Esophagus muscularis mucosa (tissue), 4 donors: Measurements from ENCODE around the gene PHACTR1. TPM values are rescaled to one million over a fixed set of nuclear protein-coding genes. Genes with fewer than 3 reads are reported as not detected.

Experiments
- DNase-seq: peaks from one replicate; pipeline ENCODE4 v3.0.0-alpha.2; 2017; ENCODE audit errors: extremely low spot score
- H3K27ac ChIP-seq, 4 donors: fragments of 200-600 bp; sonication (generic); replicated peaks in 1 of 4; 1 replicate in 3 of 4; 2 replicates in 1 of 4; pipeline ENCODE4 v1.5.1; 2016 to 2019; ENCODE audit warnings: mild to moderate bottlenecking in 1 of 4
- H3K27me3 ChIP-seq, 4 donors: fragments of 200-600 bp; sonication (generic); one replicate each; pipeline versions ENCODE4 v1.5.1 to v1.6.0; 2016 to 2019
- H3K36me3 ChIP-seq, 4 donors: fragments of 200-600 bp; sonication (generic); one replicate each; pipeline ENCODE4 v1.5.1; 2016 to 2019
- H3K4me1 ChIP-seq, 4 donors: fragments of 200-600 bp; sonication (generic); one replicate each; pipeline ENCODE4 v1.5.1; 2016 to 2019
- H3K4me3 ChIP-seq, 4 donors: fragments of 200-600 bp; sonication (generic); 1 replicate in 2 of 4; 2 replicates in 2 of 4; pipeline ENCODE4 v1.5.1; 2016 to 2019; ENCODE audit warnings: mild to moderate bottlenecking in 4 of 4, moderate library complexity in 1 of 4
- H3K9me3 ChIP-seq, 4 donors: fragments of 200-600 bp; sonication (generic); 1 replicate in 3 of 4; 2 replicates in 1 of 4; pipeline ENCODE4 v1.5.1; 2016 to 2019
- CTCF ChIP-seq, 3 experiments: fragments of 200-600 bp in 2 of 3; fragments of 450-650 bp in 1 of 3; sonication (generic) in 2 of 3; IDR thresholded peaks; one replicate each; pipeline ENCODE4 v1.5.1; 2017 to 2019; ENCODE audit warnings: antibody characterized with exemption in 3 of 3, mild to moderate bottlenecking in 2 of 3, moderate library complexity in 1 of 3
- EP300 ChIP-seq: sonication (generic); formaldehyde crosslinking; IDR thresholded peaks from one replicate; pipeline ENCODE4 v1.6.1; 2017; ENCODE audit warnings: antibody characterized with exemption
- POLR2A ChIP-seq: fragments of 450-650 bp; IDR thresholded peaks from one replicate; pipeline ENCODE4 v1.6.1; 2017; ENCODE audit warnings: antibody characterized with exemption, moderate library complexity, mild to moderate bottlenecking, low read depth
- POLR2AphosphoS5 ChIP-seq, 2 donors: sonication (generic); formaldehyde crosslinking; IDR thresholded peaks; one replicate each; pipeline ENCODE4 v1.6.1; 2017; ENCODE audit warnings: antibody characterized with exemption in 2 of 2
- WGBS: methylation state at CpG from one replicate; pipeline ENCODE4 v1.1.5; 2018; 5-methylcytosine and 5-hydroxymethylcytosine counted together
- intact Hi-C: fragments of 100-400 bp; cut with DNase I; formaldehyde crosslinking; loops from one replicate; pipeline ENCODE4 v1.15.1; 2023
- total RNA-seq, 4 donors: library from RNA; depleted of rRNA; stranded (reverse); fragments of >200 nt; gene quantifications; one replicate each; pipeline versions ENCODE4 v1.1.0 to v1.2.1, GENCODE V29; 2016

The PHACTR1 gene
- total RNA-seq, 4 donors from 2014 or later, result 0.83 to 4.2 (median 3.1) TPM

DNA sequence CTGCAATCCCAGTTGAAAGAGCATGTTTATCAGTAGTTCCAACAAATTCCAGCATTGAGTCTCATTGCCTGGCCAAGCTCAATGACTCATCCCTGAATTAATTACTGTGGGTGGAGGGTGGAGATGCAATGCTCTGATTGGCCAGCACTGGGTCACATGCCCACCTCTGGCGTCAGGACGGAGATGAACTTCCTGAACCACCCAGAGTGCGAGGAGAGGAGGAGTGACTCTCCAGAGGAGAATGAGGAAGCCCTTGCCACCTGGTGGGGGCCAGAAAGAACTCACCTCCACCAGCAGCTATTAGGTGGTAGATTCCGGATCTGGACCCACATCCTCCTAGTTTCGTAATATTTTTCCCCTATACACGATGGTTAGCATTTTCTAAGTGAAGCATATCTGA is 327.8 kb downstream of the PHACTR1 start:
- H3K9me3 ChIP-seq, result no peaks in the 10 kb centered on the region

GRCh38 chr6:13044896-13045295 is 328.3 kb downstream of the PHACTR1 start:
- intact Hi-C loops, result no loop called here
- 93% methylated on average over 4 of the region's 4 CpGs for WGBS
- Histone ChIP-seq H3K9me3 (no peaks in the 10 kb centered on the region), H3K4me3 (no peak overlapping the region), H3K27me3 (no peaks in the 10 kb centered on the region), H3K4me1 (peaks cover 0 to 6% (median 0%) of the 10 kb centered on the region in 4 donors), H3K36me3 (no peaks in the 10 kb centered on the region), H3K27ac (no peak overlapping the region)
- TF ChIP-seq EP300, result no peak
- TF ChIP-seq CTCF (IDR thresholded peaks at IDR 0.05), result no peak
- TF ChIP-seq POLR2A, result no peak
- no peak for TF ChIP-seq POLR2AphosphoS5 (IDR thresholded peaks at IDR 0.05)
- DNase-seq, result no peak

More for the DNA sequence above, 327.8 kb downstream of the PHACTR1 start:
- Histone ChIP-seq H3K27me3 (no peaks in the 10 kb centered on the region), H3K4me3 (no peak overlapping the region), H3K36me3 (no peaks in the 10 kb centered on the region), H3K27ac (no peak overlapping the region), H3K4me1 (peaks cover 0 to 6% (median under 1%) of the 10 kb centered on the region in 4 donors)
- no peak for DNase-seq
- TF ChIP-seq EP300 (no peak), POLR2AphosphoS5 (IDR thresholded peaks at IDR 0.05) (no peak)
- intact Hi-C loops, result no loop called here
- 92% methylated on average over 6 of the region's 6 CpGs for WGBS

GRCh38 chr6:13045676-13046075 is 329.1 kb downstream of the PHACTR1 start:
- Histone ChIP-seq H3K4me1 (peaks cover 0 to 6% (median 0%) of the 10 kb centered on the region in 4 donors), H3K9me3 (no peaks in the 10 kb centered on the region), H3K27me3 (no peaks in the 10 kb centered on the region), H3K36me3 (no peaks in the 10 kb centered on the region), H3K27ac (no peak overlapping the region), H3K4me3 (no peak overlapping the region)
- TF ChIP-seq POLR2A (no peak), EP300 (no peak), POLR2AphosphoS5 (IDR thresholded peaks at IDR 0.05) (no peak), CTCF (IDR thresholded peaks at IDR 0.05) (no peak)
- DNase-seq, result no peak
- intact Hi-C loops, result no loop called here
- WGBS, result 77% methylated on average over 2 of the region's 2 CpGs

GRCh38 chr6:13046084-13046483 is 329.5 kb downstream of the PHACTR1 start:
- H3K4me1 ChIP-seq, result peaks cover 0 to 6% (median 0%) of the 10 kb centered on the region in 4 donors
- no peak overlapping the region for H3K4me3 ChIP-seq
- H3K9me3 ChIP-seq, result no peaks in the 10 kb centered on the region
- TF ChIP-seq CTCF (IDR thresholded peaks at IDR 0.05) (no peak), POLR2AphosphoS5 (IDR thresholded peaks at IDR 0.05) (no peak), EP300 (no peak), POLR2A (no peak)
- DNase-seq, result no peak
- no peaks in the 10 kb centered on the region for H3K27me3 ChIP-seq
- intact Hi-C loops, result no loop called here
- H3K27ac ChIP-seq, result no peak overlapping the region
- no peaks in the 10 kb centered on the region for H3K36me3 ChIP-seq
- 78% methylated on average over 4 of the region's 4 CpGs for WGBS

- H3K27ac ChIP-seq, result no peak overlapping the region
- peaks cover 0 to 3% (median 0%) of the 10 kb centered on the region in 4 donors for H3K36me3 ChIP-seq
- H3K27me3 ChIP-seq, result no peaks in the 10 kb centered on the region
- intact Hi-C loops, result no loop called here
- 69% methylated on average over 2 of the region's 2 CpGs for WGBS
- DNase-seq, result no peak
- H3K4me3 ChIP-seq, result no peak overlapping the region
- no peaks in the 10 kb centered on the region for H3K9me3 ChIP-seq
- H3K4me1 ChIP-seq, result peaks cover 0 to 8% (median 0%) of the 10 kb centered on the region in 4 donors
- TF ChIP-seq CTCF (IDR thresholded peaks at IDR 0.05), result no peak
- TF ChIP-seq EP300, result no peak
- TF ChIP-seq POLR2A, result no peak
- no peak for TF ChIP-seq POLR2AphosphoS5 (IDR thresholded peaks at IDR 0.05)
Measured at GRCh38 chr6:13048113-13048512, 331.5 kb downstream of the PHACTR1 start.
